ENCODE results near the gene SNX9. TPM values are rescaled to one million over a fixed set of nuclear protein-coding genes. Genes with fewer than 3 reads are reported as not detected.

The SNX9 gene
- total RNA-seq, 1 experiment from 2014 or later, result 27.4 TPM

- CTCF ChIA-PET, result no interaction called here
- DNase-seq, result no peak
- H3K27ac Mint-ChIP-seq (ENCODE audit: unreplicated experiment), result no peak overlapping the region
- TF ChIP-seq CTCF (IDR thresholded peaks at IDR 0.05; ENCODE audit: insufficient read depth in 1 of 2, low read depth in 1 of 2, low read length in 1 of 2, severe bottlenecking in 1 of 2, unreplicated experiment in 1 of 2), result no peak
- POLR2A ChIA-PET, result no interaction called here
- H3K4me3 Mint-ChIP-seq (ENCODE audit: unreplicated experiment), result no peak overlapping the region
- intact Hi-C loops (cut with micrococcal nuclease; ENCODE audit: unreplicated experiment), result no loop called here
- BruUV-seq (replicated peaks), result no TSS peak
- no peaks in the 10 kb centered on the region for H3K27me3 Mint-ChIP-seq (ENCODE audit: insufficient read depth, unreplicated experiment)
- H3K36me3 ChIP-seq (ENCODE audit: control insufficient read depth, insufficient read depth, low read length), result no peaks in the 10 kb centered on the region
- H3K9me3 ChIP-seq, result no peaks in the 10 kb centered on the region
- peaks cover 15% of the 10 kb centered on the region for H3K36me3 Mint-ChIP-seq (ENCODE audit: insufficient read depth, unreplicated experiment)
- H3K4me1 ChIP-seq, result peaks cover 7% of the 10 kb centered on the region; the same call in 1 of the 2 replicates
- peaks cover 16% of the 10 kb centered on the region for H3K4me1 Mint-ChIP-seq (ENCODE audit: low read depth, unreplicated experiment)
- no peak overlapping the region for H3K4me3 ChIP-seq (ENCODE audit: low read depth, low read length)
- H3K27me3 ChIP-seq (replicated peaks; ENCODE audit: control insufficient read depth, insufficient read depth, low read length), result no peaks in the 10 kb centered on the region; the same call in 1 of the 2 replicates
- H3K9me3 Mint-ChIP-seq (ENCODE audit: unreplicated experiment), result peaks cover 11% of the 10 kb centered on the region
Measured at GRCh38 chr6:157775376-157775775, 47.7 kb upstream of the SNX9 start.

- peaks cover 16% of the 10 kb centered on the region for H3K4me1 Mint-ChIP-seq (ENCODE audit: low read depth, unreplicated experiment)
- H3K4me3 ChIP-seq (ENCODE audit: low read depth, low read length), result no peak overlapping the region
- POLR2A ChIA-PET, result no interaction called here
Measured at GRCh38 chr6:157777344-157777743, 45.7 kb upstream of the SNX9 start.

GRCh38 chr6:157778719-157779118, 44.3 kb upstream of the SNX9 start:
- H3K36me3 ChIP-seq (ENCODE audit: control insufficient read depth, insufficient read depth, low read length), result no peaks in the 10 kb centered on the region
- ChIA-PET POLR2A (no interaction called here), CTCF (no interaction called here)
- no peak overlapping the region for H3K4me3 ChIP-seq (ENCODE audit: low read depth, low read length)
- BruUV-seq (replicated peaks), result no TSS peak
- TF ChIP-seq CTCF (IDR thresholded peaks at IDR 0.05; ENCODE audit: insufficient read depth in 1 of 2, low read depth in 1 of 2, low read length in 1 of 2, severe bottlenecking in 1 of 2, unreplicated experiment in 1 of 2), result no peak
- DNase-seq, result no peak
- intact Hi-C loops (cut with micrococcal nuclease; ENCODE audit: unreplicated experiment), result no loop called here
- Mint-ChIP-seq H3K36me3 (ENCODE audit: insufficient read depth, unreplicated experiment) (peaks cover 5% of the 10 kb centered on the region), H3K4me1 (ENCODE audit: low read depth, unreplicated experiment) (peaks cover 2% of the 10 kb centered on the region), H3K9me3 (ENCODE audit: unreplicated experiment) (peaks cover 3% of the 10 kb centered on the region), H3K27ac (ENCODE audit: unreplicated experiment) (no peak overlapping the region), H3K4me3 (ENCODE audit: unreplicated experiment) (no peak overlapping the region), H3K27me3 (ENCODE audit: insufficient read depth, unreplicated experiment) (no peaks in the 10 kb centered on the region)
- H3K27me3 ChIP-seq (replicated peaks; ENCODE audit: control insufficient read depth, insufficient read depth, low read length), result no peaks in the 10 kb centered on the region; the same call in 1 of the 2 replicates
- H3K9me3 ChIP-seq, result no peaks in the 10 kb centered on the region
- peaks cover 7% of the 10 kb centered on the region; the same call in 1 of the 2 replicates for H3K4me1 ChIP-seq

More at GRCh38 chr6:157777344-157777743, 45.7 kb upstream of the SNX9 start:
- H3K27me3 ChIP-seq (replicated peaks; ENCODE audit: control insufficient read depth, insufficient read depth, low read length), result no peaks in the 10 kb centered on the region; the same call in 1 of the 2 replicates
- H3K36me3 Mint-ChIP-seq (ENCODE audit: insufficient read depth, unreplicated experiment), result peaks cover 15% of the 10 kb centered on the region
- BruUV-seq (replicated peaks), result no TSS peak
- no peak overlapping the region for H3K4me3 Mint-ChIP-seq (ENCODE audit: unreplicated experiment)
- intact Hi-C loops (cut with micrococcal nuclease; ENCODE audit: unreplicated experiment), result no loop called here
- H3K9me3 ChIP-seq, result no peaks in the 10 kb centered on the region
- no peak for DNase-seq
- no peaks in the 10 kb centered on the region for H3K27me3 Mint-ChIP-seq (ENCODE audit: insufficient read depth, unreplicated experiment)
- H3K4me1 ChIP-seq, result peaks cover 7% of the 10 kb centered on the region; the same call in 1 of the 2 replicates
- peaks cover 11% of the 10 kb centered on the region for H3K9me3 Mint-ChIP-seq (ENCODE audit: unreplicated experiment)
- CTCF ChIA-PET, result no interaction called here
- no peaks in the 10 kb centered on the region for H3K36me3 ChIP-seq (ENCODE audit: control insufficient read depth, insufficient read depth, low read length)
- TF ChIP-seq CTCF (IDR thresholded peaks at IDR 0.05; ENCODE audit: insufficient read depth in 1 of 2, low read depth in 1 of 2, low read length in 1 of 2, severe bottlenecking in 1 of 2, unreplicated experiment in 1 of 2), result no peak
- H3K27ac Mint-ChIP-seq (ENCODE audit: unreplicated experiment), result no peak overlapping the region

All from Caco-2 (cell line).